ENCODE data around the gene RASSF3.

DNA sequence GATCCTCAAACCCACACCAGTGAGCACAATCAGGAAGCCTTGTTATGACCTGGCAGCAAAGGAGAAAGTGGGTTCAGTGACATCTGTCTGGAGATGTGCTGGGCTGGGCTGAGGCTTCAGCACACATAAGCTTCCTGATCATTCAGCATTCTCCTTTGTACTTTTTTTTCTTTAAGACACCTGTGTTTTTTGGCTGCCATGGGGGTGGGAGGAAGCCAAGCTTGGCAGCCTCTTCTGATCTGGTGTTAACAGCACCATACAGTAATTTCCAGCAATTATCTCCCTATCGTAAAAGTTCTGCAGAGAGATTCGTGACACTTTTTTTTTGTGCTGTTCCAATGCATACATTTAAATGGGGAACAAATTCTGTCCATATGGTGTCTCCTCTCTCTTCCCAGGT, 38.9 kb upstream of the RASSF3 start:
- TF ChIP-seq, protein P1, sequence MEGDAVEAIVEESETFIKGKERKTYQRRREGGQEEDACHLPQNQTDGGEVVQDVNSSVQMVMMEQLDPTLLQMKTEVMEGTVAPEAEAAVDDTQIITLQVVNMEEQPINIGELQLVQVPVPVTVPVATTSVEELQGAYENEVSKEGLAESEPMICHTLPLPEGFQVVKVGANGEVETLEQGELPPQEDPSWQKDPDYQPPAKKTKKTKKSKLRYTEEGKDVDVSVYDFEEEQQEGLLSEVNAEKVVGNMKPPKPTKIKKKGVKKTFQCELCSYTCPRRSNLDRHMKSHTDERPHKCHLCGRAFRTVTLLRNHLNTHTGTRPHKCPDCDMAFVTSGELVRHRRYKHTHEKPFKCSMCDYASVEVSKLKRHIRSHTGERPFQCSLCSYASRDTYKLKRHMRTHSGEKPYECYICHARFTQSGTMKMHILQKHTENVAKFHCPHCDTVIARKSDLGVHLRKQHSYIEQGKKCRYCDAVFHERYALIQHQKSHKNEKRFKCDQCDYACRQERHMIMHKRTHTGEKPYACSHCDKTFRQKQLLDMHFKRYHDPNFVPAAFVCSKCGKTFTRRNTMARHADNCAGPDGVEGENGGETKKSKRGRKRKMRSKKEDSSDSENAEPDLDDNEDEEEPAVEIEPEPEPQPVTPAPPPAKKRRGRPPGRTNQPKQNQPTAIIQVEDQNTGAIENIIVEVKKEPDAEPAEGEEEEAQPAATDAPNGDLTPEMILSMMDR (optimal IDR thresholded peaks at IDR 0.05 in 1 of 3, IDR thresholded peaks at IDR 0.05 in 1 of 3, conservative IDR thresholded peaks at IDR 0.05 in 1 of 3; ENCODE audit: extremely low read depth in 1 of 3, insufficient read depth in 2 of 3, low read length in 3 of 3): no peak
- no peak for TF ChIP-seq EZH2 (IDR thresholded peaks at IDR 0.05; ENCODE audit: low read length)

All from keratinocyte (primary cell).